Activated T-helper 2 cell treated with anti-CD3 and anti-CD28 coated beads, Interferon-gamma antibody, Interleukin-2, Interleukin-4, amounts not matched to agents 10 μg/mL and 5 μg/mL and 100 μg/mL, durations not matched to agents 14 hours and 24 hours and 36 hours (primary cell): ENCODE data around the gene TSPEAR. TPM values are rescaled to one million over a fixed set of nuclear protein-coding genes. Genes with fewer than 3 reads are reported as not detected.

Experiments used
- DNase-seq: peaks from one replicate; pipeline ENCODE4 v3.0.0; 2021; ENCODE audit warnings: low spot score
- H3K27ac Mint-ChIP-seq: one replicate; pipeline ENCODE4 v1.8.0; 2021; ENCODE audit warnings: mixed read lengths
- H3K27me3 Mint-ChIP-seq: one replicate; pipeline ENCODE4 v1.8.0; 2021; ENCODE audit warnings: low read depth, mixed read lengths
- H3K36me3 Mint-ChIP-seq: one replicate; pipeline ENCODE4 v1.8.0; 2021; ENCODE audit warnings: low read depth, mixed read lengths
- H3K4me1 Mint-ChIP-seq: one replicate; pipeline ENCODE4 v1.8.0; 2021; ENCODE audit warnings: low read depth, mixed read lengths
- H3K4me3 Mint-ChIP-seq: one replicate; pipeline ENCODE4 v1.8.0; 2021; ENCODE audit warnings: low read depth, mild to moderate bottlenecking, moderate library complexity, mixed read lengths
- H3K9me3 Mint-ChIP-seq: one replicate; pipeline ENCODE4 v1.8.0; 2021; ENCODE audit warnings: mixed read lengths
- intact Hi-C: fragments of 100-400 bp; cut with micrococcal nuclease; formaldehyde crosslinking; loops from one replicate; pipeline ENCODE4 v1.15.1; 2023
- total RNA-seq: library from RNA; stranded (reverse); gene quantifications from 2 replicates; pipeline ENCODE4 v1.2.3, GENCODE V29; 2022

Gene TSPEAR
- total RNA-seq, 1 donor from 2014 or later = not detected

DNA sequence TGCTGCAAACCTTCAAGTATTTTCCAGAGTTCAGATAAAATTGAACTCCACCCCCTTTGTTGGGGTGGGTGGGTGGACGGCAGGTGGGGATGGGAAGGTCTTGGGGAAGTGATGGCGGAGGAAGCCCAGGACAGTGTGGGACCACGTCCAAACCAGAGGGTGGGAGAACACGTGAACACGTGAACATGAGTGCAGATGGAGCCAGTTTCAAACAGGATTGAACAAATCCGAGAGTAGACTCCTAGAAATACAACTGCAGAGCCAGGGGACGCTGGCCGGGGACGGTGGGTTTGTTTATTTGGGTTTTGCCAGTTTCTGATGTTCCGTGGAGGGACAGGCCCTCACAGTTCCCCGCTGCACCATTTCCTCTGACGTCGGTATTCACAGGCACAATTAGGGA, 163.0 kb downstream of the TSPEAR start:
- H3K9me3 Mint-ChIP-seq = peaks cover 26% of the 10 kb centered on the region
- H3K4me3 Mint-ChIP-seq = no peak overlapping the region
- intact Hi-C loops = no loop called here
- DNase-seq = no peak
- peaks cover 10% of the 10 kb centered on the region for H3K4me1 Mint-ChIP-seq
- no peak overlapping the region for H3K27ac Mint-ChIP-seq
- peaks cover 5% of the 10 kb centered on the region for H3K27me3 Mint-ChIP-seq
- H3K36me3 Mint-ChIP-seq = peaks cover 20% of the 10 kb centered on the region

- intact Hi-C loops = no loop called here
- H3K4me1 Mint-ChIP-seq = peaks cover 10% of the 10 kb centered on the region
- no peak for DNase-seq
- no peak overlapping the region for H3K27ac Mint-ChIP-seq
- H3K4me3 Mint-ChIP-seq = no peak overlapping the region
- H3K27me3 Mint-ChIP-seq = peaks cover 2% of the 10 kb centered on the region
- peaks cover 26% of the 10 kb centered on the region for H3K9me3 Mint-ChIP-seq
- peaks cover 20% of the 10 kb centered on the region for H3K36me3 Mint-ChIP-seq
Observed at GRCh38 chr21:44547656-44548331, 163.6 kb downstream of the TSPEAR start.

DNA sequence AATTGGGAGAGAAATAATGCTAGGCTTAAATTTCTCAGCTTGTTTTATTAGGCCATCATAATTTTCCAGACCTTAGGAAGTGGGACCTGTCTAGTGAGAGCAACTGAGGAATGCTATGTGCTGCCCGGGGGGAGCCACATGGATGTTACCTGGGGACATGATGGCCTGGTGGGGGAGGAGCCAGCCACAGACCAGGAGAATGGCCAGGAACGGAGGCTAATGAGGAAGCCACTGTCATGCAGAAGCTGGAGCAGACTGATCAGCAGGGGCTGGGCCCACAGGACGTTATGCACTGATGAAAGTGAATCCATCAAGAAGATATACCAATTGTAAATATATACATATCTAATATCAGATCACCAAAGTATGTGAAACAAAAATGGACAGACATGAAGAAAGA, 166.8 kb downstream of the TSPEAR start:
- Mint-ChIP-seq H3K27me3 (peaks cover 2% of the 10 kb centered on the region), H3K4me1 (peaks cover 10% of the 10 kb centered on the region), H3K27ac (no peak overlapping the region), H3K9me3 (peaks cover 26% of the 10 kb centered on the region), H3K36me3 (peaks cover 20% of the 10 kb centered on the region), H3K4me3 (no peak overlapping the region)
- DNase-seq = no peak
- intact Hi-C loops = no loop called here

DNA sequence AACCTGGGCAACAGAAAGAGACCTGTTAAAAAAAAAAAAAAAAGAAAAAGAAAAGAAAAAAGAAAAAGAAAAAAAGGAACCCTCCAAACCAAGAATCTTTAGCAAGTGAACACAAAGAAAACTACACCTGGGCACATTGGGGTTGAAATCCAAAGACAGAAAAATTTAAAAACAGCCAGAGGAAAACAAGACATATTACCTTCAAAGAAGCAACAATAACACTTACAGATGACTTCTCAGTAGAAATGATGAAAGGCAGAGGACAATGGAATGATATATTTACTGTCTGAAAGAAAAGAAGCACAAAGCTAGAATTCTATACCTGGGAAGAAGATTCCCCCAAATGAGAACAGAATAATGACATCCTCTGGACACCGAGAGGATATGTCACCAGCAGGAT, 168.7 kb downstream of the TSPEAR start:
- Mint-ChIP-seq H3K36me3 (peaks cover 17% of the 10 kb centered on the region), H3K4me3 (no peak overlapping the region), H3K9me3 (peaks cover 19% of the 10 kb centered on the region), H3K27ac (no peak overlapping the region), H3K4me1 (peaks cover 7% of the 10 kb centered on the region), H3K27me3 (peaks cover 2% of the 10 kb centered on the region)
- no peak for DNase-seq
- intact Hi-C loops = no loop called here

DNA sequence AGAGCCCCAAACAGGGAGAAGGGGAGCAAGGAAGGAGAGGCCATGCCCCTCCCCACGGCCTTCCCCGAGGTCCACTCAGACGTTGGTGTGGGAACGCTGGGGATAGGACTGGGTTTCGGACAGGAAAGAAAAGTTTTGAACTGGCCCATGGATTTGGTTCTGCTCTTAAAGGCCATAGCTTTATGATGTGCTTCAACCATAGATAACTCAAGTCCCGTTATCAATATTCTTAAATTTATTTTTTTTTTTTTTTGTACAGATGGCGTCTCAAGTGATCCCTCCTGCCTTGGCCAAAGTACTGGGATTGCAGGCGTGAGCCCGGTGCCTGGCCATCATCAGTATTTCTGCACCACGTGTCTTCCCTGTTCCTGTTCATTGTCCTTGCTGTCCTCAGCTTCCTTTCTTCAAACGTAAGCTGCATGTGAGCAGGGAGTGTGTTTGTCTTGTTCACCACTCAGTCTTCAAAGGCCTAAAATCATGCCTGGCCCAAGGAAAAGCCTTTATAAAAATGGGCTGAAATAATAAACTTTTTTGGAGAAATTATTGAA, 170.6 kb downstream of the TSPEAR start:
- no peak for DNase-seq
- H3K27me3 Mint-ChIP-seq = peaks cover 2% of the 10 kb centered on the region
- H3K27ac Mint-ChIP-seq = no peak overlapping the region
- intact Hi-C loops = no loop called here
- peaks cover 6% of the 10 kb centered on the region for H3K9me3 Mint-ChIP-seq
- no peaks in the 10 kb centered on the region for H3K4me1 Mint-ChIP-seq
- no peak overlapping the region for H3K4me3 Mint-ChIP-seq
- H3K36me3 Mint-ChIP-seq = peaks cover 4% of the 10 kb centered on the region

DNA sequence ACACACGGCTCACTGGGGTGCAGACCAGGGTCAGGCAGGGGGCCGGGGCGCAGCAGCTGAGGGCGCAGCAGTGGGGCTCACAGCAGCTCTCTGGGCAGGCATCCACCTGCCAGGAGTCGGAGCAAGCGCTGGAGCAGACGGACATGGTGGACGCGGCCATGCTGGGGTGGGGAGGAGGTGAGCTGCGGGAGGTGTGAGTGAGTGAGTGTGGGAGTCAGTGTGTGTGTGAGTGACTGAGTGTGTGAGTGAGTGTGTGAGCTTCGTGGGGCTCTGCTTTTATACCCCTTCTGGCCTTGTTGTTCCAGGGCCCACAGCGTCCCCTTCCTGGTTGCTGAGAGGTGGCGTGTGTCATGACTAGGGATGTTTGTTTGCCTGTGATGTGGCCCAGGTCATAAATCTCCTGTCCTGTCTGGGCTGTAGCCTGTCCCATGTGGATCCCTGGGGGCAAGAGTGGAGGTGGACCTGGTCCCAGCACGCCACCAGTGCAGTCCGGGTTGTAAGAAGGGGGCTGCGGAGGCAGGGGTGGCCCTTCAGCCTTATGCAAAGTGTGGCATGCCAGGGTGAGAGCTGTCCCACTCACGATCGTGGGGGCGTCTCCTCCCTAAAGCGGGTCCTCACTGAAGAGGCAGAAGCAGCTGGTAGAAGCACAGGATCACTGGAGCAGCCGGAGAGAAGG, 171.2 kb downstream of the TSPEAR start, which contains the start of gene KRTAP10-1:
KRTAP10-1 (minus strand) TSS at position 205 of the 676 bp plus-strand sequence; CDS start at position 160, 45 bp downstream.
- Mint-ChIP-seq H3K9me3 (no peaks in the 10 kb centered on the region), H3K4me1 (no peaks in the 10 kb centered on the region), H3K36me3 (no peaks in the 10 kb centered on the region), H3K27me3 (no peaks in the 10 kb centered on the region), H3K27ac (no peak within 1 kb of the TSS), H3K4me3 (no peak within 1 kb of the TSS)
- DNase-seq = no peak
- intact Hi-C loops = no loop called here

- Mint-ChIP-seq H3K4me1 (no peaks in the 10 kb centered on the region), H3K27ac (no peak overlapping the region), H3K4me3 (no peak overlapping the region), H3K9me3 (no peaks in the 10 kb centered on the region), H3K36me3 (no peaks in the 10 kb centered on the region), H3K27me3 (no peaks in the 10 kb centered on the region)
- DNase-seq = no peak
- intact Hi-C loops = no loop called here
Observed at GRCh38 chr21:44539046-44539445, 172.3 kb downstream of the TSPEAR start.

DNA sequence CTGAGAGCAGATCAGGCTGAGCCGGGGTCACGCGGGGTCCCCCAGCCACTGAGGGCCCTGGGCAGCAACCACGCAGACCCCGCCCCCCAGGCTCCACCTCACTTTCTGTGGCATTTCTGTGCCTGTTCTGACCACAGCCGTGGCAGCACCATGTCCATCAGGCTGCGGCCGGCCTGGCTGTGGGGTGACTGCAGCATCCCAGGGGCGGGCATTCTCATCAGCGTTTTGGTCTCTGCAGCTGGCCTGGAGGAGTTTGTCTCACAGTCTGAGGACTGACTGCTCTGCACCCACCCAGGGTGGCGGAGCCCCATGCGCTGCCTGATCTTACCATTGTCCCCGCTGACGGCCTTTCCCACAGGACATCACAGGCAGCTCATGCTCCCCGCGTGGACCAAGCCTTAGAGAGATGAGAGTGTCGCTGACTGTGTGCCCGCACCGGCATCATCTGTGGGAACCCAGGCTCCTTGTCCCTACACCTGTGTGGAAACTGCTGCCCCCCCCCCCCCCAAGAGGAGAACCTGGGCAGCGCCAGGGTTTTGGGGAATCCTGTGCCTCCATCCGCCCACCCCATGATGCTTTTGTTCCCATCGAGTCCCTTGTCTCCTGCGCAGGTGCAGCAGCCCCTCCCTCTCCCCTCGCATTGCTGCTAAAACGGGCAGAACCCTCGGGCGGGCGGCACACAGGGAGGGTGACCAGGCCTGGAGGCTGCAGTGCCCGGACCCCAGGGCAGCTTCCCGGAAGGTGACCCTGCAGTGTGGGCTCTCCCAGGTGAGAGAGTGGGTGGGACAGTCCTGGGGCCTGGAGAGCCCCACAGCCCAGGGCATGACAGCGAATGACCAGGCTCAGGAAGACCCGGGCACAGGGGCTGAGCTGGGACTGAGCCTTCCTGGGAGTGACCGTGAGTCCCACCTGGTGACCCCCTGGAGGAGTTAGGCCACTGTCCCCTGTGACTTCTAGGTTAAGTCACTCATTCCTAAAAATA, 173.2 kb downstream of the TSPEAR start:
- Mint-ChIP-seq H3K4me3 (no peak overlapping the region), H3K9me3 (no peaks in the 10 kb centered on the region), H3K36me3 (no peaks in the 10 kb centered on the region), H3K27ac (no peak overlapping the region), H3K4me1 (no peaks in the 10 kb centered on the region), H3K27me3 (no peaks in the 10 kb centered on the region)
- intact Hi-C loops = no loop called here
- DNase-seq = no peak

DNA sequence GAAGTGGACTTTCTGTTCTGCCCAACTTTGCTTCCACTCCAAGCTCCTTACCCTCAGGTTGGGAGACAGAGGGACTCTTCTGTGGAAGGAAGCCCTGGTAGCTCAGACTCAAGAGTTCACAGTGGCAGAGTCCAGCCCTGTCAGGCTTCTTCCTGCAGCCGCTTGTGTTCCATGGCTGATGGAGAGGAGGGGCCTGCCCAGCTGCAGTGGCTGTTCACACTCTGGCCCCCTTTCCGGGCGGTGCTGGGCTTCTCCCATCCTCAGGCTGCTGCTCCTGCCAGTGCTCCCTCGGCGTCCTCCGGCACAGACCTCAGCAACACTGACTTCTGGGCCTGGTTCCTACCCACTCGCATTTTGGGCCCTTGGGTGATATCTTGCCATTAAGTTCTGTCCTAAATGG, 175.4 kb downstream of the TSPEAR start:
- no peak overlapping the region for H3K27ac Mint-ChIP-seq
- H3K9me3 Mint-ChIP-seq = no peaks in the 10 kb centered on the region
- no peaks in the 10 kb centered on the region for H3K27me3 Mint-ChIP-seq
- DNase-seq = no peak
- no peak overlapping the region for H3K4me3 Mint-ChIP-seq
- no peaks in the 10 kb centered on the region for H3K4me1 Mint-ChIP-seq
- H3K36me3 Mint-ChIP-seq = no peaks in the 10 kb centered on the region
- intact Hi-C loops = no loop called here

DNA sequence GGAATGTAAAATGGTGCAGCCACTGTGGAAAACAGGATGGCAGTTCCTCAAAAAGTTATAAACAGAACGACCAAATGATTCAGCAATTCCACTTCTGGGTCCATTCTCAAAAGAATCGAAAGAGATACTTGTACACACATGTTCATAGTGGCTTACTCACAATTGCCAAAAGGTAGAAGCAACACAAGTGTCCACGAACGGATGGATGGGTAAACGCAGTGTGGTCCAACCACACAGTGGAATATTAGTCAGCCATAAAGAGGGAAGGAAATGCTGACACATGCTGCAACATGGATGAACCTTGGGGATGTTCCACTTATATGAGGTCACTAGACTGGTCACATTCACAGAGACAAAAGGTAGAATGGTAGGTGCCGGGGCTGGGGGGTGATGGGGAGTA, 176.7 kb downstream of the TSPEAR start:
- Mint-ChIP-seq H3K36me3 (no peaks in the 10 kb centered on the region), H3K4me3 (no peak overlapping the region), H3K27me3 (no peaks in the 10 kb centered on the region), H3K9me3 (no peaks in the 10 kb centered on the region), H3K4me1 (no peaks in the 10 kb centered on the region), H3K27ac (no peak overlapping the region)
- intact Hi-C loops = no loop called here
- no peak for DNase-seq

GRCh38 chr21:44533891-44534627, 177.3 kb downstream of the TSPEAR start:
- intact Hi-C loops = no loop called here
- no peaks in the 10 kb centered on the region for H3K4me1 Mint-ChIP-seq
- H3K9me3 Mint-ChIP-seq = no peaks in the 10 kb centered on the region
- H3K27ac Mint-ChIP-seq = no peak overlapping the region
- no peak for DNase-seq
- H3K27me3 Mint-ChIP-seq = no peaks in the 10 kb centered on the region
- H3K36me3 Mint-ChIP-seq = no peaks in the 10 kb centered on the region
- H3K4me3 Mint-ChIP-seq = no peak overlapping the region
